Measurements from ENCODE around the gene CTRB1.
"Not testable (repeated sequence)": the region's sequence is repeated elsewhere in the genome, so short reads cannot be mapped to it uniquely, and the experiment has no call there.

Gene CTRB1

GRCh38 chr16:75240633-75241032 lies 21.8 kb downstream of the CTRB1 start:
- not testable (repeated sequence) for DNase-seq (ENCODE audit: low read depth in 2 of 2)

DNA sequence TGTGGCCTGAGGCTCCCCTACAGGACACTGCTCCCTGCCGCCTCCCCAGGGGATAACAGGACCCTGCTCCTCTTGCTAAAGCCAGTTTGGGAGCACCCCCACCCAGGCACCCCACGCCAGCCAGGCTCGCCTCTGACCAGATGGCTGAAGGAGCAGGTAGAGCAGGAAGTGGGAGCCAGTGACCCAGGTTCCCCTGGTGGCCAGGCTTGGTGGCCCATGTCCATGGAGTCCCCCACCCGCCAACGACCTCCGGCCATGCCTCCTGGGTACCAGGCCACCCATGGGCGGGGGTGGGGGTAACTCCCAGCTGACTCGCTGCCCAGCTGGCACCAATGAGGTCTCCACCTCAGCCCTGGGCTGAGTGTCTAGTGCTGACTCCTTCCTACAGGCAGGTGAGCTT lies 22.6 kb downstream of the CTRB1 start:
- DNase-seq (ENCODE audit: low read depth in 2 of 2): no peak

GRCh38 chr16:75241955-75242354 lies 23.2 kb downstream of the CTRB1 start:
- no peak for DNase-seq (ENCODE audit: low read depth in 2 of 2)

GRCh38 chr16:75242436-75243078 lies 23.8 kb downstream of the CTRB1 start:
- not testable (repeated sequence) for DNase-seq (ENCODE audit: low read depth in 2 of 2)

- no peak for DNase-seq (ENCODE audit: low read depth in 2 of 2)
Measured at GRCh38 chr16:75243667-75244224, 25.0 kb downstream of the CTRB1 start.

- DNase-seq (ENCODE audit: low read depth in 2 of 2): no peak
Measured at GRCh38 chr16:75244225-75244809, 25.5 kb downstream of the CTRB1 start.

- DNase-seq (ENCODE audit: low read depth in 2 of 2): no peak
Measured at GRCh38 chr16:75244844-75245758, 26.3 kb downstream of the CTRB1 start.

DNA sequence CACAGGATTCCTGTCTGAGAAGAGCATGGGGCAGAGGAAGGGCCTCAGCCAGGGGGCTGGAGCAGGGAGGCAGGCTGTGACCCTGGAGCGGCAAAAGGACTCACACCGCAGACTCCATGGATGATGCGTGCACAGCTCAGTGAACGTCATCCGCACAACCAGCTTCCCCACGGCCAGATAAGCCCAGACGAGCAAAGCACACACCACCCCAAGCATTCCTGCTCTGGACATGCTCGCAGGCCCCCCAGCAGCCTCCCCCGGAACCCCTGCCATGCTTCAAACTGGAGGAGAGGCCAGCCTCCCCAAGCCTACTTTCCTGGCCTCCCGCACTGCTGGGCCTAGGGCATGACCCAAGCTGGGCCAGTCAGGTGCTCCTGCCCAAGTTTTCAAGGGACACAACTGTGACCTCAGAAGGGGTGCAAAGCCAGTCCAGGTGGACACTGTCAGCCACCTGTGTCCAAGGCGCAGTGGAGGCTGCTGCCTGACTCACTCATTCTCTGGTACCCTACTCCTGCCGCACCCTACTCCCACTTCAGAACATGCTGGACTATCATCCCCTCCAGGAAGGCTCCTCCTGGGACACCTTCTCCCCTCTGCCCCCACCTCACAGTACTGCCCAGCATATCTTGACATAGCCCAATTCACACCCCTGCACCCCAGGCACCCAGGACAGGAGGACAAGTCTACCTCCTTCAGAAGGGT lies 27.9 kb downstream of the CTRB1 start:
- DNase-seq (ENCODE audit: low read depth in 2 of 2): no peak

DNA sequence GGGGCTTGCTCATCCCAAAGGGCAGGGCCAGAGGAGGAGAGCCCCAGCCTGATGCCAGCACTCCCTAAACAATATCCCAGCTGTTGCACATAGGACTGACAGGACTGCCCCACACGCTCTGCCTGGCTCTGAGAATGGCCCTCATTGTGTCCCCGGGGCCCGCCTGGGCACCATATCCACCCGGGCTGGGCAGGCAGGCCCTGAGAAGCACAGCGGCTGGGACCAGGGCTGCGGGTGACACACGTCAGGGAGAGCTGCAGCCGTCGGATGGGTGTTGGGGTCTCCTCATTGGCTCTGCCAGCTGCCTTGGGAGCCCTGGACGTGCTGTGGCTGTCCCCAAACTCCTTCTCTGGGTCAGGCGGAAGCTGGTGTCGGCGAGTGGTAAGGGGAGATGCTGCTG lies 28.5 kb downstream of the CTRB1 start:
- DNase-seq (ENCODE audit: low read depth in 2 of 2): no peak

- DNase-seq (ENCODE audit: low read depth in 2 of 2): no peak
Measured at GRCh38 chr16:75248142-75248535, 29.4 kb downstream of the CTRB1 start.

- no peak for DNase-seq (ENCODE audit: low read depth in 2 of 2)
Measured at GRCh38 chr16:75248536-75249380, 30.0 kb downstream of the CTRB1 start.

DNA sequence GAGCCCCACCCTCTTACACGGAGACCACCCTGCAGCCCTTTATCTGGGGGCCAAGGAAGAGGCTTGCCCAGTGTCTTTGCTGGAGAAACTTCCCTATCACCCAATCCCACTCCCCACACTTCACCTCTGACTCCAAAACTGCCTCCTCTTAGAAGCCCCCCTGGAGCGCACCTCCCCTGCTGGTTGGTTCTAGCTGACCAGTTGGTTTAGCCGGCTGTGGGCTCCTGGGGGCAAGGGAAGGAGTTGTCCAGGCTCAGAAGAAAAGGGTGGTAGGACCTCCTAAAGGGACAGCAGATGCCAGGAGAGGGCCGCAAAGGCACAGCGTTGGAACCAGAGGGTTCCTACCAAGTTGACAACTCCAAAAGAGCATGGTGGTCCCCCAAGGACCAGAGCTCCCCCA lies 30.7 kb downstream of the CTRB1 start:
- DNase-seq (ENCODE audit: low read depth in 2 of 2): no peak

DNA sequence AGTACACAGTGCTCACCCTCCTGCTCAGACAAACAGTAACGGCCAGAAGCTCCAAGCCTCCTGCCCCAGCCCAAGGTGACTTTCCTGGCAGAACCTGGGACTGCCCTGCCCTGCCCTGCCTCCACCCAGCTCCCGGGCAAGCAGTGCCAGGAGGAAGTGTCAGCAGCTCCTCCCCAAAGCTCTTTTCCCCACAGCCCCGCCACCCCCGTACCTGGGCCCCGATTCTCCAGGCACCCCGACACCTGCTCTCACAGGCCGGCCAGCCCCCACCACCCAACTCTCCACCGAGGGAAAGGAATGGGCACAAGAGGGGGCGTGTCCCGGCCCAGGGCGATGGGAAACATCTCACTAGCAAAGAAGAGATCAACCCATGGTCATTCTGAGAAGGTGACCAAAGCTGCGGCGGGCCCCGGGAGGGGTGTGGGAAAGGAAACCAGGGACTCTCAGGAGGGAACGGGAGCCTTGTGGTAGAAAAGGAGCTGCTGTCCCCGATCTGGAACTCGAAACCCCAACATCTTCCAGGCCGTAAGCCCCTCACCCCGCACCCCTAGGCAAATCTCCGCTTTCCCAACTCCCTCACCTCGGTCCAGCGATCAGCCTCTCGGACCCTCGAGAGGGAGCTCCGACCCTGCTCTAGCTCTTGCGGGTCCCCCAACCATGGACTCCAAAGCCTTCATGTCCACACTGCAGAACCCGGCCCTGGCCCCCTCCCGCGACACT lies 31.5 kb downstream of the CTRB1 start:
- DNase-seq (ENCODE audit: low read depth in 2 of 2): no peak

GRCh38 chr16:75250809-75251279 lies 32.1 kb downstream of the CTRB1 start:
- no peak for DNase-seq (ENCODE audit: low read depth in 2 of 2)

DNA sequence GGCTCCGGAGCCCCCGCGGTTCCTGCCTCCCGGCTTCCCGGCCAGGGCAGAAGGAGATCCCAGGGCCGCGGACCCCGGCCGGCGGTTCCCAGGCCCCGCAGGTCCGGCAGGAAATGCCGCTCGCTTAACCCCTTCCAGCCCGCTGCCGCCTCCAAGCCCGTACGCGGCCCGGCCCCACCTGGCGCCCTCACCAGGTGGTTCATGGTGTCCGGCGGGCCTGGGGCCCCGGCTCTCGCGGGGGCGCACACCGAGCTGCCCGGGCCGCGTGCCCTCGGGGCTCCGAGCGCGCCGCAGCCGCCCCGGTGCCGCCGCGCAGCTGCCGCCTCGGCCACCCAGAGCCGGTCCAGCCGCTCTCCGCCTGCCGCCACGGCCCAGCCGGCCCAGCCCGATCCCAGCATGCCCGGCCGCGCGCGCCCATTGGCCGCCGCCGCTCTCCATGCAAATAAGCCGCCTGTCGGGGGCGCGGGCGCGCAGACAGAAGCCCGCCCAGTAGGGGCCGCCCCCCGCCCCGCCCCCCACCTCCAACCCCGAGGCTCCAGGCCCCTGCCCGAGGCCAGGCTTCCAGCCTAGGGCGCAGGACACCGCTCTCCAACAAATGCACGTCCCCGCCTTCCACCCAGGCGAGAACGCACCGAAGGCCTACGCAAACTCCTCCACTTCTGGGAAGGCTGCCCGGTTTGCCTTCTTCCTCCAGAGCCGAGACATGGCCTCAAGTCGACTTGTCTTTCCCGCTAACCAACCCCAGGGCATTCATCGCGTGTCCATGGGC lies 32.7 kb downstream of the CTRB1 start, which contains the start of gene BCAR1:
Gene BCAR1 (minus strand): TSS at position 345 of the 769 bp plus-strand sequence. CDS start 142 bp downstream, at position 203.
- DNase-seq (ENCODE audit: low read depth in 2 of 2): no peak

GRCh38 chr16:75252049-75252864 lies 33.5 kb downstream of the CTRB1 start:
- DNase-seq (ENCODE audit: low read depth in 2 of 2): no peak

GRCh38 chr16:75252946-75253911 lies 34.4 kb downstream of the CTRB1 start:
- DNase-seq (ENCODE audit: low read depth in 2 of 2): no peak
